Peyer's patch (tissue), 4 donors: ENCODE data around the gene CLSTN1. TPM values are rescaled to one million over a fixed set of nuclear protein-coding genes. Genes with fewer than 3 reads are reported as not detected.
A peak's percentile ranks its signal among the peaks of the same experiment; 100 is the strongest.

ENCODE experiments used
- DNase-seq, 3 donors: peaks; one replicate each; pipeline ENCODE4 v3.0.0-alpha.2; 2017 to 2019
- H3K27ac ChIP-seq, 4 donors: fragments of 200-600 bp; sonication (generic); one replicate each; pipeline ENCODE4 v1.5.1; 2016 to 2019
- H3K27me3 ChIP-seq, 2 donors: fragments of 200-600 bp; sonication (generic); one replicate each; pipeline ENCODE4 v1.5.1; 2019
- H3K36me3 ChIP-seq, 3 donors: fragments of 200-600 bp; sonication (generic); one replicate each; pipeline ENCODE4 v1.5.1; 2016 to 2019
- H3K4me1 ChIP-seq, 4 donors: fragments of 200-600 bp; sonication (generic); one replicate each; pipeline ENCODE4 v1.5.1; 2016 to 2019
- H3K4me3 ChIP-seq, 4 donors: fragments of 200-600 bp; sonication (generic); 1 replicate in 3 of 4; 2 replicates in 1 of 4; pipeline ENCODE4 v1.5.1; 2016 to 2019; ENCODE audit warnings: mild to moderate bottlenecking in 1 of 4
- H3K9me3 ChIP-seq, 4 donors: fragments of 200-600 bp; sonication (generic); one replicate each; pipeline ENCODE4 v1.5.1; 2016 to 2019; ENCODE audit warnings: mild to moderate bottlenecking in 1 of 4
- POLR2A ChIP-seq, 2 donors: fragments of 450-650 bp; IDR thresholded peaks; one replicate each; pipeline ENCODE4 v1.5.1; 2017; ENCODE audit warnings: antibody characterized with exemption in 2 of 2, mild to moderate bottlenecking in 2 of 2, moderate library complexity in 2 of 2
- total RNA-seq, 4 donors: library from RNA; depleted of rRNA; stranded (reverse); fragments of >200 nt; gene quantifications; one replicate each; pipeline ENCODE4 v1.1.0, GENCODE V29; 2016
- TF ChIP-seq, protein P1 (sequence below), 6 experiments: fragments of 450-650 bp in 4 of 6; fragments of 200-600 bp in 2 of 6; sonication (generic) in 1 of 6; IDR thresholded peaks; one replicate each; pipeline ENCODE4 v1.5.1; 2017 to 2019; ENCODE audit warnings: antibody characterized with exemption in 6 of 6, mild to moderate bottlenecking in 3 of 6, moderate library complexity in 1 of 6

Gene CLSTN1
- total RNA-seq, 4 donors from 2014 or later: 47.9 to 107 (median 103) TPM

DNA sequence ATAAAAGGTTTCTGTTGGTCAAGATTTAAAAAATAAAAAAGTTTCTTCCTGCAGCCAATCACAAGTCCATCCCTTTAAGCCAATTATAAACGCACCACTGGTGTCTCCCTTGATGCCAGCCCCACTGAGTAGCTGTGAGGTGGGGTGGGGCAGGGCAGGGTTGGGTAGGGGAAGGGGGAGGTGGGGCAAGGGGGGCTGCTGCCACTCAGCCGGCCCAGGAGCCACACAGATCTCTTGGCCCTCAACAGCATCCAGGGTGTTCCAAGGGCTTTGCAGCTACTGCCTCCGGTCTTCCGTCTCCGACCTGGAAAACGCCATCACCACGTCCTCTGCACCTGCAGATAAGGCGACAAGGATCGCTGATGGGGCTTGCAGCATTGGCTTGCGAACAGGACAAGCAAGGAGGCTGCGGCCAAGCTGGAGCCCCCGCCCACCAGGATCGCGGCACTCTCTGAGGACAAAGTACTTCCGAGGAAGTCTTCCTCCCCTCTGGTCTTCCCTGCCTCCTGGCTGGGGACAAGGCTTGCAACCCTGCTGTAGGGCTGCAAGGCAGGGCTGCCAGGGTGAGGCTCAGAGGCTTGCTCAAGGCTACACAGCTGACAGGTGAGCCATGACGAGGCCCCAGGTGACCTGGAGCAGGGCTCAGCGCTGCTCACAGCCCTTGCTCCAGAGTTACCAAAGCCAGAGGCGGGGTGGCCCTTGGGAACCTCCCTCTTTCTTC lies 26.8 kb upstream of the CLSTN1 start:
- Histone ChIP-seq H3K36me3 (peaks cover 0 to 12% (median 0%) of the 10 kb centered on the region in 3 donors), H3K4me1 (peaks cover 0 to 10% (median 4%) of the 10 kb centered on the region in 4 donors), H3K27me3 (no peaks in the 10 kb centered on the region), H3K9me3 (no peaks in the 10 kb centered on the region), H3K27ac (peak overlapping the region in 2 of 4 donors; percentile 54 to 73), H3K4me3 (peak overlapping the region in 2 of 4 donors; percentile 24 to 44)
- TF ChIP-seq POLR2A (IDR thresholded peaks at IDR 0.05): no peak
- TF ChIP-seq, protein P1, sequence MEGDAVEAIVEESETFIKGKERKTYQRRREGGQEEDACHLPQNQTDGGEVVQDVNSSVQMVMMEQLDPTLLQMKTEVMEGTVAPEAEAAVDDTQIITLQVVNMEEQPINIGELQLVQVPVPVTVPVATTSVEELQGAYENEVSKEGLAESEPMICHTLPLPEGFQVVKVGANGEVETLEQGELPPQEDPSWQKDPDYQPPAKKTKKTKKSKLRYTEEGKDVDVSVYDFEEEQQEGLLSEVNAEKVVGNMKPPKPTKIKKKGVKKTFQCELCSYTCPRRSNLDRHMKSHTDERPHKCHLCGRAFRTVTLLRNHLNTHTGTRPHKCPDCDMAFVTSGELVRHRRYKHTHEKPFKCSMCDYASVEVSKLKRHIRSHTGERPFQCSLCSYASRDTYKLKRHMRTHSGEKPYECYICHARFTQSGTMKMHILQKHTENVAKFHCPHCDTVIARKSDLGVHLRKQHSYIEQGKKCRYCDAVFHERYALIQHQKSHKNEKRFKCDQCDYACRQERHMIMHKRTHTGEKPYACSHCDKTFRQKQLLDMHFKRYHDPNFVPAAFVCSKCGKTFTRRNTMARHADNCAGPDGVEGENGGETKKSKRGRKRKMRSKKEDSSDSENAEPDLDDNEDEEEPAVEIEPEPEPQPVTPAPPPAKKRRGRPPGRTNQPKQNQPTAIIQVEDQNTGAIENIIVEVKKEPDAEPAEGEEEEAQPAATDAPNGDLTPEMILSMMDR (IDR thresholded peaks at IDR 0.05): no peak
- DNase-seq: peak in 1 of 3 donors; percentile 40

- Histone ChIP-seq H3K9me3 (no peaks in the 10 kb centered on the region), H3K36me3 (peaks cover 0 to 12% (median 0%) of the 10 kb centered on the region in 3 donors), H3K4me1 (peaks cover 0 to 10% (median 4%) of the 10 kb centered on the region in 4 donors), H3K4me3 (peak overlapping the region in 2 of 4 donors; percentile 24 to 44), H3K27ac (peak overlapping the region in 2 of 4 donors; percentile 54 to 73), H3K27me3 (no peaks in the 10 kb centered on the region)
- TF ChIP-seq, protein P1 (IDR thresholded peaks at IDR 0.05): no peak
- no peak for TF ChIP-seq POLR2A (IDR thresholded peaks at IDR 0.05)
- DNase-seq: peak in 1 of 3 donors; percentile 26
These were observed 26.1 kb upstream of the CLSTN1 start for GRCh38 chr1:9849691-9850441.

DNA sequence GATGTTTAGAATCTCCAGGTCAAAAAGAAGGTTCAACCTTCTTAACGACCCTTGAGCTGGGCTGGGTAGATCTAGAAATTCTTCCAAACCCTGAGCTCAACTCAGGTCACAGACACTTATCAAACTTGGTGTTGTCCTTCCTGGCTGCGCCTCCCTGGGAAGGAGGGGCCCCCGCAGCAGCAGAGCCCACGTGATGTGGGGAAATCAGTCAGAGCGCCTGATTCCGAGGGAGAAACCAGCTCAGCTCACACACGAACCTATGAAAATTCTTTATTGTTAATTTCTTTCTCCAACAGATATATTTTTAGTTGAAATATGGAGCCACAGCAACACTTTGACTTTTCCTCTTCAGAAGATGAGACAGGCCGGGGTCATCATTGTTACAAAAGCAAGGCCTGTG lies 24.3 kb upstream of the CLSTN1 start:
- Histone ChIP-seq H3K4me3 (no peak overlapping the region), H3K36me3 (peaks cover 0 to 2% (median 0%) of the 10 kb centered on the region in 3 donors), H3K9me3 (no peaks in the 10 kb centered on the region), H3K27me3 (no peaks in the 10 kb centered on the region), H3K4me1 (peaks cover 0 to 19% (median 5%) of the 10 kb centered on the region in 4 donors), H3K27ac (no peak overlapping the region)
- no peak for DNase-seq
- TF ChIP-seq, protein P1 (IDR thresholded peaks at IDR 0.05): no peak

- Histone ChIP-seq H3K4me3 (no peak overlapping the region), H3K27me3 (no peaks in the 10 kb centered on the region), H3K27ac (no peak overlapping the region), H3K9me3 (no peaks in the 10 kb centered on the region), H3K36me3 (no peaks in the 10 kb centered on the region), H3K4me1 (peaks cover 0 to 27% (median 7%) of the 10 kb centered on the region in 4 donors)
- no peak for TF ChIP-seq POLR2A (IDR thresholded peaks at IDR 0.05)
- TF ChIP-seq, protein P1 (IDR thresholded peaks at IDR 0.05): no peak
- no peak for DNase-seq
These were observed 23.5 kb upstream of the CLSTN1 start for GRCh38 chr1:9847269-9847668.

GRCh38 chr1:9846611-9847171 lies 22.9 kb upstream of the CLSTN1 start:
- H3K9me3 ChIP-seq: no peaks in the 10 kb centered on the region
- peaks cover 0 to 30% (median 7%) of the 10 kb centered on the region in 4 donors for H3K4me1 ChIP-seq
- H3K4me3 ChIP-seq: no peak overlapping the region
- TF ChIP-seq, protein P1 (IDR thresholded peaks at IDR 0.05): no peak
- TF ChIP-seq POLR2A (IDR thresholded peaks at IDR 0.05): no peak
- no peak overlapping the region for H3K27ac ChIP-seq
- H3K36me3 ChIP-seq: no peaks in the 10 kb centered on the region
- DNase-seq: no peak
- H3K27me3 ChIP-seq: no peaks in the 10 kb centered on the region
